Endothelial cell of umbilical vein (primary cell): Measurements from ENCODE around the gene CNOT4. TPM values are rescaled to one million over a fixed set of nuclear protein-coding genes. Genes with fewer than 3 reads are reported as not detected.

ENCODE experiments used
- BruUV-seq: library from RNA; stranded (reverse); fragments of 400-500 nt; replicated peaks from 2 replicates; lab custom pipeline; 2021; lab: Mats Ljungman, UMichigan
- CTCF ChIA-PET: fragments of 300-600, 350-600 bp; sonication (Branson Sonifier 250); formaldehyde crosslinking; loops from one replicate; lab custom pipeline; 2021; ENCODE audit warnings: antibody characterized with exemption, inconsistent platforms; lab: Charles Lee
- POLR2A ChIA-PET: fragments of 300-600, 350-600 bp; sonication (Branson Sonifier 250); formaldehyde crosslinking; loops from one replicate; lab custom pipeline; 2021; ENCODE audit warnings: antibody characterized with exemption, inconsistent platforms; lab: Charles Lee
- DNase-seq: peaks from one replicate; pipeline ENCODE4 v3.0.0-alpha.2; 2011; ENCODE audit warnings: low read depth, low spot score
- FAIRE-seq: peaks from 2 replicates; lab custom pipeline; 2011; peaks lifted over from hg19 to GRCh38; lab: Jason Lieb, UNC
- H2AFZ ChIP-seq: 2 replicates; pipeline ENCODE4 v1.6.0; 2012; ENCODE audit warnings: low read depth, low read length, control low read depth, inconsistent platforms
- H3K27ac ChIP-seq: 2 replicates; pipeline ENCODE4 v1.5.1; 2011; ENCODE audit warnings: low read depth, mild to moderate bottlenecking, control low read depth, low read length, moderate library complexity; ENCODE audit not compliant: insufficient read depth
- H3K27me3 ChIP-seq, 2 experiments: 2 replicates each; pipeline versions ENCODE4 v1.6.0 to v1.6.1; 2011; ENCODE audit warnings: low read length in 2 of 2, mixed read lengths in 1 of 2; ENCODE audit not compliant: control insufficient read depth in 2 of 2, insufficient read depth in 2 of 2
- H3K36me3 ChIP-seq, 2 experiments: 2 replicates in 1 of 2; 3 replicates in 1 of 2; pipeline ENCODE4 v1.5.1; 2011; ENCODE audit warnings: low read length in 2 of 2, mild to moderate bottlenecking in 1 of 2, moderate library complexity in 1 of 2; ENCODE audit not compliant: control insufficient read depth in 2 of 2, insufficient read depth in 2 of 2; ENCODE audit errors: extremely low read depth in 1 of 2
- H3K4me1 ChIP-seq: 3 replicates; pipeline ENCODE4 v1.5.1; 2011; ENCODE audit warnings: mild to moderate bottlenecking, low read length; ENCODE audit not compliant: control insufficient read depth, insufficient read depth; ENCODE audit errors: extremely low read depth
- H3K4me2 ChIP-seq: 2 replicates; pipeline ENCODE4 v1.6.1; 2011; ENCODE audit warnings: low read length, control low read depth, mixed read lengths; ENCODE audit not compliant: insufficient read depth
- H3K4me3 ChIP-seq, 3 experiments: fragments of 200-600 bp in 1 of 3; sonication (generic), shearing (Covaris generic) in 1 of 3; replicated peaks in 1 of 3; 2 replicates each; pipeline ENCODE4 v1.5.1; 2011 to 2016; ENCODE audit warnings: control low read depth in 3 of 3, low read length in 3 of 3, mild to moderate bottlenecking in 2 of 3, inconsistent platforms in 1 of 3, low read depth in 1 of 3, moderate library complexity in 1 of 3; ENCODE audit not compliant: insufficient read depth in 1 of 3
- H3K79me2 ChIP-seq: 2 replicates; pipeline ENCODE4 v1.6.0; 2012; ENCODE audit warnings: low read length, inconsistent platforms; ENCODE audit not compliant: control insufficient read depth, insufficient read depth
- H3K9ac ChIP-seq: replicated peaks from 2 replicates; pipeline ENCODE3; 2011; ENCODE audit warnings: low read length, control low read depth; ENCODE audit not compliant: insufficient read depth; ENCODE audit errors: extremely low read depth
- H3K9me1 ChIP-seq: replicated peaks from 3 replicates; pipeline ENCODE4 v1.6.0; 2011; ENCODE audit warnings: mild to moderate bottlenecking, low read length; ENCODE audit not compliant: control insufficient read depth, insufficient read depth; ENCODE audit errors: extremely low read depth
- H3K9me3 ChIP-seq: replicated peaks from 2 replicates; pipeline ENCODE4 v1.5.1; 2012; ENCODE audit warnings: low read length, inconsistent platforms; ENCODE audit not compliant: control insufficient read depth, insufficient read depth
- H4K20me1 ChIP-seq: replicated peaks from 2 replicates; pipeline ENCODE3; 2011; ENCODE audit warnings: mild to moderate bottlenecking, low read length; ENCODE audit not compliant: control insufficient read depth, insufficient read depth; ENCODE audit errors: extremely low read depth
- CTCF ChIP-seq, 2 donors: IDR thresholded peaks; 1 replicate in 1 of 2; 2 replicates in 1 of 2; pipeline ENCODE4 v1.5.1; 2011; ENCODE audit warnings: low read length in 2 of 2, mild to moderate bottlenecking in 2 of 2, moderate library complexity in 2 of 2, control low read depth in 1 of 2, inconsistent platforms in 1 of 2, low read depth in 1 of 2; ENCODE audit not compliant: insufficient read depth in 1 of 2; ENCODE audit errors: extremely low read depth in 1 of 2
- EZH2 ChIP-seq: IDR thresholded peaks from 2 replicates; pipeline ENCODE4 v1.6.1; 2012; ENCODE audit warnings: borderline replicate concordance, low read depth, mild to moderate bottlenecking, moderate library complexity, low read length, inconsistent platforms; ENCODE audit not compliant: severe bottlenecking
- FOS ChIP-seq: IDR thresholded peaks from 2 replicates; pipeline ENCODE4 v1.6.1; 2011; ENCODE audit warnings: mild to moderate bottlenecking, low read length, moderate library complexity, borderline replicate concordance; ENCODE audit not compliant: insufficient read depth
- GATA2 ChIP-seq: IDR thresholded peaks from 2 replicates; pipeline ENCODE4 v1.7.0; 2011; ENCODE audit warnings: low read depth, mild to moderate bottlenecking, moderate library complexity, mixed read lengths, low read length; ENCODE audit not compliant: insufficient read length, insufficient read depth
- JUN ChIP-seq: IDR thresholded peaks from 2 replicates; pipeline ENCODE4 v1.6.1; 2011; ENCODE audit warnings: borderline replicate concordance, low read depth; ENCODE audit not compliant: insufficient read length, insufficient read depth
- MAX ChIP-seq: IDR thresholded peaks from 2 replicates; pipeline ENCODE4 v1.6.1; 2011; ENCODE audit not compliant: insufficient read depth, insufficient read length
- MYC ChIP-seq: IDR thresholded peaks from one replicate; pipeline ENCODE4 v1.6.1; 2011; ENCODE audit warnings: mild to moderate bottlenecking, low read depth, low read length
- POLR2A ChIP-seq: IDR thresholded peaks from 2 replicates; pipeline ENCODE4 v1.6.1; 2012; ENCODE audit warnings: low read depth, mild to moderate bottlenecking, control low read depth, low read length
- POLR2AphosphoS5 ChIP-seq: IDR thresholded peaks from 2 replicates; pipeline ENCODE4 v1.6.1; 2012; ENCODE audit warnings: low read depth, mild to moderate bottlenecking, control low read depth, low read length, moderate library complexity; ENCODE audit not compliant: insufficient read depth
- dilution Hi-C: fragments of 300-500 bp; cut with MboI; formaldehyde crosslinking; loops from one replicate; pipeline ENCODE4 v1.15.0; 2019; ENCODE audit warnings: low sequenced_read_pairs; ENCODE audit not compliant: extremely low pct_ligation_motif_present
- intact Hi-C: fragments of 100-400 bp; cut with micrococcal nuclease; formaldehyde crosslinking; loops from one replicate; pipeline ENCODE4 v1.10.0; 2022
- polyA plus RNA-seq, 4 experiments: library from polyadenylated mRNA; depleted of rRNA in 3 of 4; stranded (reverse) in 3 of 4; unstranded in 1 of 4; fragments of >200 nt; gene quantifications; 2 replicates each; pipeline versions ENCODE4 v1.2.1 to v1.2.3, GENCODE V29; 2011 to 2012; ENCODE audit warnings: missing spikeins in 1 of 4
- total RNA-seq: library from RNA; stranded (reverse); gene quantifications from 2 replicates; pipeline ENCODE4 v1.2.3, GENCODE V29; 2021

The CNOT4 gene
- total and polyA plus RNA-seq, 2 donors (not counting 3 experiments of a cell fraction or from before 2014, with no cell fraction given): 10.3 to 21.7 TPM

DNA sequence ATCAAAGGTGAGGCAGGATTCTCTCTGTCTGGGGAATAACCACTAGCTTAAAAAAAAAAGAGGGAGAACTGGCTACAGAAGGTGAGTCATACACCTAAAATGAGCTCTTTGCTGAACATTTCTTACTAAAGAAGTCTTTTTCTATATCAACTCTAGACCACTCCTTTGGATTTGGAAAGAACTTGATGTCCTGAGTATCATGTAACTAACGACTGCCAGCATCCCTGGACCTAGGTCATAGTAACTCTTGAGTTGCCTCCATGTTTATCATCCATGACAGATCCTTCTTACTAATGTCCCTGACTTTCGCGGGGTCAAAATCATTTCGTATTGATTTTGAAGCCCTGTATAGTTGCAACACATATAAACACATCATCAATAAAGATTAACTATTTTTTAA, 89.1 kb downstream of the CNOT4 start:
- Histone ChIP-seq H3K4me3 (no peak overlapping the region), H4K20me1 (peaks cover 4% of the 10 kb centered on the region), H3K9ac (no peak overlapping the region), H3K9me3 (no peaks in the 10 kb centered on the region), H2AFZ (no peak overlapping the region), H3K9me1 (no peaks in the 10 kb centered on the region), H3K79me2 (peaks cover 25% of the 10 kb centered on the region), H3K27me3 (no peaks in the 10 kb centered on the region), H3K36me3 (peaks cover 0 to 3% of the 10 kb centered on the region in 2 experiments), H3K27ac (no peak overlapping the region), H3K4me1 (no peaks in the 10 kb centered on the region), H3K4me2 (no peak overlapping the region)
- ChIA-PET POLR2A (no interaction called here), CTCF (no interaction called here)
- DNase-seq: no peak
- no peak for FAIRE-seq
- dilution Hi-C loops (no loop called here), intact Hi-C loops (no loop called here)
- no peak for TF ChIP-seq POLR2A
- no peak for TF ChIP-seq EZH2
- no peak for TF ChIP-seq POLR2AphosphoS5
- TF ChIP-seq FOS: no peak
- no peak for TF ChIP-seq CTCF (IDR thresholded peaks at IDR 0.05; ENCODE audit: extremely low read depth in 1 of 2, insufficient read depth in 1 of 2, low read depth in 1 of 2, low read length in 2 of 2)
- no peak for TF ChIP-seq MAX
- no peak for TF ChIP-seq JUN
- no peak for TF ChIP-seq MYC
- no peak for TF ChIP-seq GATA2
- no TSS peak for BruUV-seq
